NCI-H510A treated with DMSO at 0.1 percent for 48 hours (cell line): ENCODE measurements around the gene PATL2.
"Not testable (repeated sequence)": the region's sequence is repeated elsewhere in the genome, so short reads cannot be mapped to it uniquely, and the experiment has no call there.

ENCODE experiments used
- DNase-seq: peaks from one replicate; lab custom pipeline; 2025; lab: John Stamatoyannopoulos, UW

PATL2 gene

GRCh38 chr15:44690245-44690644, 20.9 kb downstream of the PATL2 start:
- DNase-seq = not testable (repeated sequence)

- not testable (repeated sequence) for DNase-seq
Observed at GRCh38 chr15:44689318-44689717, 21.8 kb downstream of the PATL2 start.

- DNase-seq = peak; percentile 63
Observed at GRCh38 chr15:44682809-44683682, 28.1 kb downstream of the PATL2 start.

GRCh38 chr15:44682211-44682610, 28.9 kb downstream of the PATL2 start:
- no peak for DNase-seq

- no peak for DNase-seq
Observed at GRCh38 chr15:44676676-44677075, 34.4 kb downstream of the PATL2 start.

- no peak for DNase-seq
Observed at GRCh38 chr15:44675911-44676310, 35.2 kb downstream of the PATL2 start.

GRCh38 chr15:44673639-44674038, 37.5 kb downstream of the PATL2 start:
- DNase-seq = no peak

- DNase-seq = no peak
Observed at GRCh38 chr15:44670087-44670950, 40.8 kb downstream of the PATL2 start.

- DNase-seq = no peak
Observed at GRCh38 chr15:44668921-44669320, 42.2 kb downstream of the PATL2 start.

- no peak for DNase-seq
Observed at GRCh38 chr15:44667039-44667360, 44.1 kb downstream of the PATL2 start.

GRCh38 chr15:44666210-44667038, 44.7 kb downstream of the PATL2 start:
- DNase-seq = no peak

- peak; percentile 89 for DNase-seq
Observed at GRCh38 chr15:44663410-44664308, 47.5 kb downstream of the PATL2 start, which contains the start of gene SPG11. SPG11 (minus strand) TSS chr15:44663662; CDS start chr15:44663647, 15 bp downstream.

- peak; percentile 35 for DNase-seq
Observed at GRCh38 chr15:44662478-44663409, 48.4 kb downstream of the PATL2 start.

- no peak for DNase-seq
Observed at GRCh38 chr15:44661576-44661975, 49.5 kb downstream of the PATL2 start.

- no peak for DNase-seq
Observed at GRCh38 chr15:44659056-44659455, 52.1 kb downstream of the PATL2 start.

GRCh38 chr15:44657378-44657777, 53.7 kb downstream of the PATL2 start:
- no peak for DNase-seq

- DNase-seq = no peak
Observed at GRCh38 chr15:44656913-44657312, 54.2 kb downstream of the PATL2 start.

GRCh38 chr15:44656298-44656697, 54.8 kb downstream of the PATL2 start:
- no peak for DNase-seq

- no peak for DNase-seq
Observed at GRCh38 chr15:44654858-44655257, 56.3 kb downstream of the PATL2 start.

- DNase-seq = no peak
Observed at GRCh38 chr15:44647637-44648036, 63.5 kb downstream of the PATL2 start.
